B cell (primary cell): ENCODE data around the gene CELF2.

Experiments used
- EZH2 ChIP-seq: IDR thresholded peaks from 2 replicates; pipeline ENCODE4 v1.6.1; 2012; ENCODE audit warnings: borderline replicate concordance, low read depth, mild to moderate bottlenecking, moderate library complexity, low read length; ENCODE audit not compliant: insufficient read depth, poor library complexity, severe bottlenecking
- TF ChIP-seq, protein P1 (sequence below): fragments of 200-600 bp; IDR thresholded peaks from one replicate; pipeline ENCODE4 v1.8.0; 2022; ENCODE audit warnings: antibody characterized with exemption, mild to moderate bottlenecking

DNA sequence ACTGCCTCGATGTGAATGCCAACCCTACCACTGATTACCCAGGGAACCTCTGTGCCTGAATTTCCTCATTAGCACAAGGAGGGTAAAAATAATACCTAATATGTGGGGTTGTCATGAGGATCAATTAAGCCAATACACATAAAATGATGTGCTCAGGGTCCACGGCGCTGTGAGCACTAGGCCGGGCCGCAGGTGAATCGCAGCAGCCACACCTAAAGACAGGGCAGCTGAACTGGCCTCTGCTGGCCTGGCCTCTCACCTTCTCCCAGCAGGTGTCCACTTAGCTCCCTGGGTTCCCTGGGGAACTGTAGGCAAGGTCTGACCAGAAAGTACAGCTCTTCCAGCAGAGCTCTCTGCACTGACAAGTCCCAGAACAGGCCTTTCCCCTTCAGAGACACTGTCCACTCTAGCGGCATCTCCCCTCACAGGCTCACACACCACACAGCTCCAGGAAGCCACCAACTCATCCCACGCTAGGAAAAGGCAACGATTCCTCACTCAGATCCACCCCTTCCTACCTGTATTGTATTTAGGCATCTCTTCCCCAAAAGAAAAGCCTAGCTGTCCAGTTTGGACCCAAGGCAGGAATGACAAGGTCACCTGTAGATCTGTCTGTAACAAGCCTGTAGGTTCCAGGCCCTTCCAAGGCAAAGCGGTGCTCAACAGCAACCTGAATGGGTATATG, 320.6 kb downstream of the CELF2 start:
- TF ChIP-seq, protein P1, sequence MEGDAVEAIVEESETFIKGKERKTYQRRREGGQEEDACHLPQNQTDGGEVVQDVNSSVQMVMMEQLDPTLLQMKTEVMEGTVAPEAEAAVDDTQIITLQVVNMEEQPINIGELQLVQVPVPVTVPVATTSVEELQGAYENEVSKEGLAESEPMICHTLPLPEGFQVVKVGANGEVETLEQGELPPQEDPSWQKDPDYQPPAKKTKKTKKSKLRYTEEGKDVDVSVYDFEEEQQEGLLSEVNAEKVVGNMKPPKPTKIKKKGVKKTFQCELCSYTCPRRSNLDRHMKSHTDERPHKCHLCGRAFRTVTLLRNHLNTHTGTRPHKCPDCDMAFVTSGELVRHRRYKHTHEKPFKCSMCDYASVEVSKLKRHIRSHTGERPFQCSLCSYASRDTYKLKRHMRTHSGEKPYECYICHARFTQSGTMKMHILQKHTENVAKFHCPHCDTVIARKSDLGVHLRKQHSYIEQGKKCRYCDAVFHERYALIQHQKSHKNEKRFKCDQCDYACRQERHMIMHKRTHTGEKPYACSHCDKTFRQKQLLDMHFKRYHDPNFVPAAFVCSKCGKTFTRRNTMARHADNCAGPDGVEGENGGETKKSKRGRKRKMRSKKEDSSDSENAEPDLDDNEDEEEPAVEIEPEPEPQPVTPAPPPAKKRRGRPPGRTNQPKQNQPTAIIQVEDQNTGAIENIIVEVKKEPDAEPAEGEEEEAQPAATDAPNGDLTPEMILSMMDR = no peak
- TF ChIP-seq EZH2 = no peak
